Caco-2 (cell line): Measurements from ENCODE around the gene IFITM2. TPM values are rescaled to one million over a fixed set of nuclear protein-coding genes. Genes with fewer than 3 reads are reported as not detected.

Source experiments
- BruUV-seq: library from RNA; stranded (reverse); fragments of 400-500 nt; replicated peaks from 2 replicates; lab custom pipeline; 2021; lab: Mats Ljungman, UMichigan
- CTCF ChIA-PET: fragments of 300-600 bp; sonication (Branson Sonifier 250); formaldehyde crosslinking; loops from one replicate; lab custom pipeline; 2022; ENCODE audit warnings: antibody characterized with exemption; lab: Charles Lee
- POLR2A ChIA-PET: fragments of 300-600 bp; sonication (Branson Sonifier 250); formaldehyde crosslinking; loops from one replicate; lab custom pipeline; 2022; ENCODE audit warnings: antibody characterized with exemption; lab: Charles Lee
- DNase-seq, 2 experiments: peaks; one replicate each; pipeline versions ENCODE4 v3.0.0 to v3.0.0-alpha.2; 2020 to 2022
- H3K27me3 ChIP-seq: replicated peaks from 2 replicates; pipeline ENCODE4 v1.6.0; 2011; ENCODE audit warnings: low read length; ENCODE audit not compliant: control insufficient read depth, insufficient read depth
- H3K36me3 ChIP-seq: 2 replicates; pipeline ENCODE4 v1.5.1; 2011; ENCODE audit warnings: low read length; ENCODE audit not compliant: control insufficient read depth, insufficient read depth
- H3K4me1 ChIP-seq: fragments of 250-450 bp; sonication (Bioruptor Pico); 2 replicates; pipeline ENCODE4 v1.5.1; 2020; ENCODE audit warnings: mild to moderate bottlenecking
- H3K4me3 ChIP-seq: 2 replicates; pipeline ENCODE4 v1.5.1; 2011; ENCODE audit warnings: low read depth, mild to moderate bottlenecking, control low read depth, low read length
- H3K9me3 ChIP-seq: fragments of 250-450 bp; sonication (Bioruptor Pico); 2 replicates; pipeline ENCODE4 v1.5.1; 2020; ENCODE audit warnings: mild to moderate bottlenecking, moderate library complexity
- H3K27ac Mint-ChIP-seq: one replicate; pipeline ENCODE4 v1.8.0; 2022; ENCODE audit warnings: mixed read lengths; ENCODE audit not compliant: unreplicated experiment
- H3K27me3 Mint-ChIP-seq: one replicate; pipeline ENCODE4 v1.8.0; 2022; ENCODE audit warnings: mixed read lengths; ENCODE audit not compliant: insufficient read depth, unreplicated experiment
- H3K36me3 Mint-ChIP-seq: one replicate; pipeline ENCODE4 v1.8.0; 2022; ENCODE audit warnings: mild to moderate bottlenecking, mixed read lengths; ENCODE audit not compliant: insufficient read depth, unreplicated experiment
- H3K4me1 Mint-ChIP-seq: one replicate; pipeline ENCODE4 v1.8.0; 2022; ENCODE audit warnings: low read depth, mixed read lengths; ENCODE audit not compliant: unreplicated experiment
- H3K4me3 Mint-ChIP-seq: one replicate; pipeline ENCODE4 v1.8.0; 2022; ENCODE audit warnings: mild to moderate bottlenecking, moderate library complexity, mixed read lengths; ENCODE audit not compliant: unreplicated experiment
- H3K9me3 Mint-ChIP-seq: one replicate; pipeline ENCODE4 v1.8.0; 2022; ENCODE audit warnings: mixed read lengths; ENCODE audit not compliant: unreplicated experiment
- CTCF ChIP-seq, 2 experiments: fragments of 200-600 bp in 1 of 2; IDR thresholded peaks; 1 replicate in 1 of 2; 2 replicates in 1 of 2; pipeline versions ENCODE4 v1.5.1 to v1.8.0; 2011 to 2022; ENCODE audit warnings: antibody characterized with exemption in 1 of 2, control low read depth in 1 of 2, inconsistent platforms in 1 of 2, low read depth in 1 of 2, low read length in 1 of 2, mild to moderate bottlenecking in 1 of 2, moderate library complexity in 1 of 2; ENCODE audit not compliant: insufficient read depth in 1 of 2, severe bottlenecking in 1 of 2, unreplicated experiment in 1 of 2
- intact Hi-C: fragments of 100-400 bp; cut with micrococcal nuclease; formaldehyde crosslinking; loops from one replicate; pipeline ENCODE4 v1.10.0; 2022; ENCODE audit not compliant: unreplicated experiment
- total RNA-seq: library from RNA; stranded (reverse); gene quantifications from 2 replicates; pipeline ENCODE4 v1.2.3, GENCODE V29; 2022

IFITM2 gene
- total RNA-seq, 1 experiment from 2014 or later, result 7.3 TPM

GRCh38 chr11:298406-299065 lies 9.1 kb upstream of the IFITM2 start:
- no peaks in the 10 kb centered on the region for H3K9me3 Mint-ChIP-seq
- H3K4me3 Mint-ChIP-seq, result no peak overlapping the region

GRCh38 chr11:299081-299891 lies 8.3 kb upstream of the IFITM2 start, which contains the start of gene IFITM5:
Gene IFITM5, minus strand, starts transcription at chr11:299526. Its CDS starts 36 bp downstream, at chr11:299490.
- Histone ChIP-seq H3K4me3 (no peak within 1 kb of the TSS), H3K36me3 (no peaks in the 10 kb centered on the region), H3K27me3 (no peaks in the 10 kb centered on the region), H3K9me3 (no peaks in the 10 kb centered on the region), H3K4me1 (peaks cover 22% of the 10 kb centered on the region)
- intact Hi-C loops, result no loop called here
- Mint-ChIP-seq H3K27me3 (no peaks in the 10 kb centered on the region), H3K9me3 (no peaks in the 10 kb centered on the region), H3K4me1 (peaks cover 16% of the 10 kb centered on the region), H3K36me3 (peaks cover 7% of the 10 kb centered on the region), H3K4me3 (no peak within 1 kb of the TSS), H3K27ac (no peak within 1 kb of the TSS)
- CTCF ChIA-PET, result interaction anchor here (0.6 to 0.7 kb wide), 2 partner anchors 18 to 1123 kb away, joined by 4 to 6 read pairs; no protein-coding TSS in a partner anchor
- no peak for DNase-seq
- POLR2A ChIA-PET, result no interaction called here
- TF ChIP-seq CTCF (IDR thresholded peaks at IDR 0.05; ENCODE audit: insufficient read depth in 1 of 2, low read depth in 1 of 2, low read length in 1 of 2, severe bottlenecking in 1 of 2, unreplicated experiment in 1 of 2), result no peak
- no TSS peak for BruUV-seq

More at GRCh38 chr11:298406-299065, 9.1 kb upstream of the IFITM2 start:
- H3K36me3 ChIP-seq, result no peaks in the 10 kb centered on the region
- TF ChIP-seq CTCF (IDR thresholded peaks at IDR 0.05; ENCODE audit: insufficient read depth in 1 of 2, low read depth in 1 of 2, low read length in 1 of 2, severe bottlenecking in 1 of 2, unreplicated experiment in 1 of 2), result no peak
- DNase-seq, result peak in 1 of 2 experiments; percentile 34
- no peak overlapping the region for H3K27ac Mint-ChIP-seq
- intact Hi-C loops, result no loop called here
- H3K27me3 ChIP-seq, result no peaks in the 10 kb centered on the region
- BruUV-seq, result no TSS peak
- CTCF ChIA-PET, result no interaction called here
- H3K36me3 Mint-ChIP-seq, result peaks cover 15% of the 10 kb centered on the region
- no peaks in the 10 kb centered on the region for H3K9me3 ChIP-seq
- peaks cover 16% of the 10 kb centered on the region for H3K4me1 Mint-ChIP-seq
- H3K4me1 ChIP-seq, result peaks cover 22% of the 10 kb centered on the region
- H3K4me3 ChIP-seq, result no peak overlapping the region
- no peaks in the 10 kb centered on the region for H3K27me3 Mint-ChIP-seq
- POLR2A ChIA-PET, result no interaction called here

- Histone ChIP-seq H3K4me1 (peaks cover 25% of the 10 kb centered on the region), H3K27me3 (no peaks in the 10 kb centered on the region), H3K4me3 (no peak overlapping the region), H3K9me3 (no peaks in the 10 kb centered on the region), H3K36me3 (no peaks in the 10 kb centered on the region)
- no peaks in the 10 kb centered on the region for H3K27me3 Mint-ChIP-seq
- H3K4me1 Mint-ChIP-seq, result peaks cover 17% of the 10 kb centered on the region
- no TSS peak for BruUV-seq
- no peak overlapping the region for H3K27ac Mint-ChIP-seq
- H3K9me3 Mint-ChIP-seq, result no peaks in the 10 kb centered on the region
- POLR2A ChIA-PET, result no interaction called here
- no peak for DNase-seq
- H3K4me3 Mint-ChIP-seq, result peak overlapping the region; percentile 5
- TF ChIP-seq CTCF (IDR thresholded peaks at IDR 0.05; ENCODE audit: insufficient read depth in 1 of 2, low read depth in 1 of 2, low read length in 1 of 2, severe bottlenecking in 1 of 2, unreplicated experiment in 1 of 2), result no peak
- intact Hi-C loops, result no loop called here
- CTCF ChIA-PET, result interaction anchor here (0.7 to 1.1 kb wide), 2 partner anchors 49 to 1122 kb away, joined by 3 to 6 read pairs; no protein-coding TSS in a partner anchor
- H3K36me3 Mint-ChIP-seq, result peaks cover 7% of the 10 kb centered on the region
Measured at GRCh38 chr11:299951-300735, 7.5 kb upstream of the IFITM2 start.
